Astrocyte of the spinal cord (primary cell): ENCODE results near the gene DLGAP1.
"Not testable (repeated sequence)": the region's sequence is repeated elsewhere in the genome, so short reads cannot be mapped to it uniquely, and the experiment has no call there.

Experiments used
- DNase-seq: peaks from one replicate; pipeline ENCODE4 v3.0.0; 2011; ENCODE audit warnings: low read depth, low spot score
- H3K4me3 ChIP-seq: 2 replicates; pipeline ENCODE4 v1.5.1; 2011; ENCODE audit warnings: low read depth, mild to moderate bottlenecking, low read length, moderate library complexity
- CTCF ChIP-seq: IDR thresholded peaks from 2 replicates; pipeline ENCODE4 v1.5.1; 2012; ENCODE audit warnings: low read depth, mild to moderate bottlenecking, low read length, inconsistent platforms
- in situ Hi-C: cut with HindIII; loops from 2 replicates; pipeline ENCODE4 v1.10.0; 2017; ENCODE audit warnings: low sequenced_read_pairs

The DLGAP1 gene

GRCh38 chr18:3607309-3608098 is 847.6 kb downstream of the DLGAP1 start:
- no peak for DNase-seq
- no peak overlapping the region for H3K4me3 ChIP-seq
- in situ Hi-C loops, result loop anchor here (10.0 to 25.0 kb wide), 2 partner anchors 153 to 320 kb away; partner anchors contain the start of gene TGIF1
- no peak for TF ChIP-seq CTCF

GRCh38 chr18:3606863-3607262 is 848.2 kb downstream of the DLGAP1 start:
- in situ Hi-C loops, result loop anchor here (10.0 to 25.0 kb wide), 2 partner anchors 152 to 320 kb away; partner anchors contain the start of gene TGIF1
- H3K4me3 ChIP-seq, result not testable (repeated sequence)

GRCh38 chr18:3605954-3606443 is 849.1 kb downstream of the DLGAP1 start:
- peak overlapping the region; percentile 47 for H3K4me3 ChIP-seq
- DNase-seq, result peak; percentile 68
- in situ Hi-C loops, result loop anchor here (10.0 to 25.0 kb wide), 2 partner anchors 151 to 319 kb away; partner anchors contain the start of gene TGIF1
- TF ChIP-seq CTCF, result no peak

More at GRCh38 chr18:3606863-3607262, 848.2 kb downstream of the DLGAP1 start:
- not testable (repeated sequence) for DNase-seq

- H3K4me3 ChIP-seq, result peak overlapping the region; percentile 47
- TF ChIP-seq CTCF, result no peak
- in situ Hi-C loops, result loop anchor here (10.0 to 25.0 kb wide), 2 partner anchors 151 to 318 kb away; partner anchors contain the start of gene TGIF1
- DNase-seq, result no peak
Observed at GRCh38 chr18:3605486-3605952, 849.6 kb downstream of the DLGAP1 start.

GRCh38 chr18:3604498-3605408 is 850.4 kb downstream of the DLGAP1 start:
- H3K4me3 ChIP-seq, result peak overlapping the region; percentile 47
- in situ Hi-C loops, result loop anchor here (10.0 to 25.0 kb wide), 2 partner anchors 150 to 317 kb away; partner anchors contain the start of gene TGIF1
- DNase-seq, result peak; percentile 95
- TF ChIP-seq CTCF, result no peak

- no peak for DNase-seq
- in situ Hi-C loops, result loop anchor here (10.0 to 25.0 kb wide), 2 partner anchors 149 to 317 kb away; partner anchors contain the start of gene TGIF1
- no peak for TF ChIP-seq CTCF
- H3K4me3 ChIP-seq, result peak overlapping the region; percentile 47
Observed at GRCh38 chr18:3604235-3604497, 850.9 kb downstream of the DLGAP1 start.
